ENCODE measurements around the gene RBM33. TPM values are rescaled to one million over a fixed set of nuclear protein-coding genes. Genes with fewer than 3 reads are reported as not detected.
A peak's percentile ranks its signal among the peaks of the same experiment; 100 is the strongest.

RBM33 gene
- total RNA-seq, 1 donor from 2014 or later: 117 TPM

DNA sequence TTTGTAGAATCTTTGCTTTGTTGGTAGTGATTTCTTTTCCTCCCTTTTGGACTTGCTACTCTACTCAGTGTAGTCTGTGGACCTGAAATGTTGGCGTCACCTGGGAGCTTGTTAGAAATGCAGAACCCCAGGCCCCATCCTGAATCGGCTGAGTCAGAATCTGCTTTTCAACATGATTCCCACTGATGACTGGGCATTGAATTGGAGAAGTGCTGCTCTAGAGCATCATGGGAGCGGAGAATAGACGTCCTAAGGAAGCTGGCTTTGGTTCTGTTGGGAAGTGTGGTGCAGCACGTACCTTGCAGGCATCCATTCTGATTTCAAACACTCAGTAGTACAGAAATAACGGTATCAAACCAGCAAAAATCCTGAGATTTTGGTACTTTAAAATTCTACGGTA is 54.7 kb downstream of the RBM33 start:
- no peak overlapping the region for H3K27ac Mint-ChIP-seq
- intact Hi-C loops (cut with micrococcal nuclease): no loop called here
- ATAC-seq (ENCODE audit: low read depth) (no peak), DNase-seq (no peak)
- H3K9me3 Mint-ChIP-seq: no peaks in the 10 kb centered on the region
- CTCF ChIA-PET: no interaction called here
- no peaks in the 10 kb centered on the region for H3K27me3 Mint-ChIP-seq
- peaks cover 31% of the 10 kb centered on the region for H3K4me1 Mint-ChIP-seq
- POLR2A ChIA-PET: no interaction called here
- peaks cover 65% of the 10 kb centered on the region for H3K36me3 Mint-ChIP-seq (ENCODE audit: low read depth)
- no peak overlapping the region for H3K4me3 Mint-ChIP-seq
- TF ChIP-seq CTCF (IDR thresholded peaks at IDR 0.05): no peak

- H3K4me1 Mint-ChIP-seq: peaks cover 25% of the 10 kb centered on the region
- H3K4me3 Mint-ChIP-seq: no peak overlapping the region
- no peaks in the 10 kb centered on the region for H3K27me3 Mint-ChIP-seq
- no peak for ATAC-seq (ENCODE audit: low read depth)
- peaks cover 74% of the 10 kb centered on the region for H3K36me3 Mint-ChIP-seq (ENCODE audit: low read depth)
- TF ChIP-seq CTCF (IDR thresholded peaks at IDR 0.05): no peak
- no peaks in the 10 kb centered on the region for H3K9me3 Mint-ChIP-seq
- intact Hi-C loops (cut with micrococcal nuclease): no loop called here
- POLR2A ChIA-PET: interaction anchor here (0.5 kb wide), 1 partner anchor 24 kb away, joined by 3 read pairs; no protein-coding TSS in a partner anchor
- H3K27ac Mint-ChIP-seq: no peak overlapping the region
- DNase-seq: no peak
- CTCF ChIA-PET: interaction anchor here (1.7 kb wide), 1 partner anchor 102 kb away, joined by 6 read pairs; no protein-coding TSS in a partner anchor
These were observed 56.4 kb downstream of the RBM33 start for GRCh38 chr7:155700847-155701246.

GRCh38 chr7:155701972-155702544 is 57.6 kb downstream of the RBM33 start:
- POLR2A ChIA-PET: interaction anchor here (0.7 kb wide), 1 partner anchor 58 kb away, joined by 3 read pairs; no protein-coding TSS in a partner anchor
- ATAC-seq (ENCODE audit: low read depth) (no peak), DNase-seq (no peak)
- Mint-ChIP-seq H3K36me3 (ENCODE audit: low read depth) (peaks cover 80% of the 10 kb centered on the region), H3K4me1 (peaks cover 20% of the 10 kb centered on the region), H3K27ac (no peak overlapping the region), H3K9me3 (no peaks in the 10 kb centered on the region), H3K4me3 (no peak overlapping the region), H3K27me3 (no peaks in the 10 kb centered on the region)
- no peak for TF ChIP-seq CTCF (IDR thresholded peaks at IDR 0.05)
- CTCF ChIA-PET: interaction anchor here (1.3 to 2.0 kb wide), 3 partner anchors 103 to 775 kb away, joined by 3 to 8 read pairs (median 6); no protein-coding TSS in a partner anchor
- intact Hi-C loops (cut with micrococcal nuclease): no loop called here

- Mint-ChIP-seq H3K36me3 (ENCODE audit: low read depth) (peaks cover 85% of the 10 kb centered on the region), H3K27me3 (no peaks in the 10 kb centered on the region), H3K27ac (no peak overlapping the region), H3K4me1 (peaks cover 15% of the 10 kb centered on the region), H3K4me3 (no peak overlapping the region), H3K9me3 (no peaks in the 10 kb centered on the region)
- ChIA-PET CTCF (interaction anchor here (1.3 to 2.0 kb wide), 2 partner anchors 104 to 775 kb away, joined by 3 to 8 read pairs; no protein-coding TSS in a partner anchor), POLR2A (interaction anchor here (0.7 kb wide), 1 partner anchor 59 kb away, joined by 3 read pairs; no protein-coding TSS in a partner anchor)
- no peak for DNase-seq
- ATAC-seq (ENCODE audit: low read depth): no peak
- intact Hi-C loops (cut with micrococcal nuclease): no loop called here
- no peak for TF ChIP-seq CTCF (IDR thresholded peaks at IDR 0.05)
These were observed 58.2 kb downstream of the RBM33 start for GRCh38 chr7:155702616-155703015.

GRCh38 chr7:155705623-155706360 is 61.3 kb downstream of the RBM33 start:
- Mint-ChIP-seq H3K4me3 (no peak overlapping the region), H3K9me3 (no peaks in the 10 kb centered on the region), H3K36me3 (ENCODE audit: low read depth) (peaks cover 61% of the 10 kb centered on the region), H3K27me3 (no peaks in the 10 kb centered on the region), H3K27ac (peak overlapping the region; percentile 2), H3K4me1 (peaks cover 5% of the 10 kb centered on the region)
- ChIA-PET CTCF (no interaction called here), POLR2A (interaction anchor here (0.5 kb wide), 1 partner anchor 45 kb away, joined by 3 read pairs; no protein-coding TSS in a partner anchor)
- no peak for DNase-seq
- intact Hi-C loops (cut with micrococcal nuclease): no loop called here
- no peak for ATAC-seq (ENCODE audit: low read depth)
- TF ChIP-seq CTCF (IDR thresholded peaks at IDR 0.05): no peak
